Keratinocyte (primary cell): Measurements from ENCODE around the gene SLC10A6. TPM values are rescaled to one million over a fixed set of nuclear protein-coding genes. Genes with fewer than 3 reads are reported as not detected.

Source experiments
- DNase-seq: peaks from one replicate; pipeline ENCODE4 v3.0.0-alpha.2; 2011; ENCODE audit warnings: low read depth, missing footprints, low spot score
- FAIRE-seq: peaks from 2 replicates; lab custom pipeline; 2011; peaks lifted over from hg19 to GRCh38; lab: Jason Lieb, UNC
- H2AFZ ChIP-seq: 2 replicates; pipeline ENCODE4 v1.6.0; 2012; ENCODE audit warnings: low read length, control low read depth, inconsistent platforms; ENCODE audit not compliant: control insufficient read depth
- H3K27ac ChIP-seq: 2 replicates; pipeline ENCODE4 v1.5.1; 2011; ENCODE audit warnings: low read length; ENCODE audit not compliant: control insufficient read depth, insufficient read depth
- H3K27me3 ChIP-seq: 3 replicates; pipeline ENCODE4 v1.6.0; 2011; ENCODE audit warnings: low read length; ENCODE audit not compliant: control insufficient read depth, insufficient read depth; ENCODE audit errors: extremely low read depth
- H3K36me3 ChIP-seq, 2 experiments: 2 replicates in 1 of 2; 3 replicates in 1 of 2; pipeline ENCODE4 v1.5.1; 2011; ENCODE audit warnings: low read length in 2 of 2, mild to moderate bottlenecking in 1 of 2; ENCODE audit not compliant: control insufficient read depth in 2 of 2, insufficient read depth in 2 of 2; ENCODE audit errors: extremely low read depth in 1 of 2
- H3K4me1 ChIP-seq: 3 replicates; pipeline ENCODE4 v1.5.1; 2011; ENCODE audit warnings: low read length; ENCODE audit not compliant: control insufficient read depth, insufficient read depth; ENCODE audit errors: extremely low read depth
- H3K4me2 ChIP-seq: 3 replicates; pipeline ENCODE4 v1.6.0; 2011; ENCODE audit warnings: low read depth, low read length; ENCODE audit not compliant: control insufficient read depth, insufficient read depth; ENCODE audit errors: extremely low read depth
- H3K4me3 ChIP-seq, 3 experiments: fragments of 200-600 bp in 1 of 3; sonication (generic) in 1 of 3; 2 replicates in 2 of 3; 3 replicates in 1 of 3; pipeline ENCODE4 v1.5.1; 2011 to 2016; ENCODE audit warnings: low read length in 3 of 3, mild to moderate bottlenecking in 3 of 3, control low read depth in 2 of 3, inconsistent platforms in 1 of 3, low read depth in 1 of 3, mixed read lengths in 1 of 3, mixed run types in 1 of 3, moderate library complexity in 1 of 3; ENCODE audit not compliant: control insufficient read depth in 2 of 3, insufficient read depth in 2 of 3; ENCODE audit errors: extremely low read depth in 1 of 3
- H3K79me2 ChIP-seq: 2 replicates; pipeline ENCODE4 v1.6.0; 2012; ENCODE audit warnings: low read length; ENCODE audit not compliant: control insufficient read depth, insufficient read depth
- H3K9ac ChIP-seq: 3 replicates; pipeline ENCODE4 v1.6.0; 2011; ENCODE audit warnings: low read length; ENCODE audit not compliant: control insufficient read depth, insufficient read depth; ENCODE audit errors: extremely low read depth
- H3K9me1 ChIP-seq: 3 replicates; pipeline ENCODE4 v1.6.0; 2011; ENCODE audit warnings: low read length; ENCODE audit not compliant: control insufficient read depth, insufficient read depth; ENCODE audit errors: extremely low read depth
- H3K9me3 ChIP-seq: 2 replicates; pipeline ENCODE4 v1.5.1; 2012; ENCODE audit warnings: low read depth, low read length; ENCODE audit not compliant: control insufficient read depth
- H4K20me1 ChIP-seq: 3 replicates; pipeline ENCODE4 v1.6.0; 2011; ENCODE audit warnings: low read length; ENCODE audit not compliant: control insufficient read depth, insufficient read depth; ENCODE audit errors: extremely low read depth
- EZH2 ChIP-seq: IDR thresholded peaks from one replicate; pipeline ENCODE4 v1.6.1; 2012; ENCODE audit warnings: inconsistent platforms, mild to moderate bottlenecking, low read length, moderate library complexity
- dilution Hi-C: fragments of 300-500 bp; cut with MboI; formaldehyde crosslinking; loops from one replicate; pipeline ENCODE4 v1.7.0; 2020; ENCODE audit warnings: low sequenced_read_pairs; ENCODE audit not compliant: extremely low pct_ligation_motif_present
- polyA plus RNA-seq, 5 experiments: library from polyadenylated mRNA; depleted of rRNA in 3 of 5; stranded (reverse) in 3 of 5; stranded (forward) in 1 of 5; unstranded in 1 of 5; fragments of >200 nt; gene quantifications; 1 replicate in 1 of 5; 2 replicates in 3 of 5; 3 replicates in 1 of 5; pipeline versions ENCODE4 v1.2.1 to v1.2.3, GENCODE V29; 2011 to 2012; ENCODE audit warnings: missing spikeins in 2 of 5, low read depth in 1 of 5, low replicate concordance in 1 of 5
- TF ChIP-seq, protein P1 (sequence below), 3 experiments: IDR thresholded peaks in 1 of 3; conservative IDR thresholded peaks in 1 of 3; optimal IDR thresholded peaks in 1 of 3; 2 replicates in 2 of 3; 3 replicates in 1 of 3; pipeline versions ENCODE3 to v1.5.1; 2011; ENCODE audit warnings: low read length in 3 of 3, mild to moderate bottlenecking in 3 of 3, moderate library complexity in 2 of 3, control low read depth in 1 of 3, inconsistent platforms in 1 of 3; ENCODE audit not compliant: insufficient read depth in 2 of 3; ENCODE audit errors: extremely low read depth in 1 of 3

SLC10A6 gene
- polyA plus RNA-seq, 1 donor (not counting 4 experiments of a cell fraction or from before 2014, with no cell fraction given) = 27.7 TPM

DNA sequence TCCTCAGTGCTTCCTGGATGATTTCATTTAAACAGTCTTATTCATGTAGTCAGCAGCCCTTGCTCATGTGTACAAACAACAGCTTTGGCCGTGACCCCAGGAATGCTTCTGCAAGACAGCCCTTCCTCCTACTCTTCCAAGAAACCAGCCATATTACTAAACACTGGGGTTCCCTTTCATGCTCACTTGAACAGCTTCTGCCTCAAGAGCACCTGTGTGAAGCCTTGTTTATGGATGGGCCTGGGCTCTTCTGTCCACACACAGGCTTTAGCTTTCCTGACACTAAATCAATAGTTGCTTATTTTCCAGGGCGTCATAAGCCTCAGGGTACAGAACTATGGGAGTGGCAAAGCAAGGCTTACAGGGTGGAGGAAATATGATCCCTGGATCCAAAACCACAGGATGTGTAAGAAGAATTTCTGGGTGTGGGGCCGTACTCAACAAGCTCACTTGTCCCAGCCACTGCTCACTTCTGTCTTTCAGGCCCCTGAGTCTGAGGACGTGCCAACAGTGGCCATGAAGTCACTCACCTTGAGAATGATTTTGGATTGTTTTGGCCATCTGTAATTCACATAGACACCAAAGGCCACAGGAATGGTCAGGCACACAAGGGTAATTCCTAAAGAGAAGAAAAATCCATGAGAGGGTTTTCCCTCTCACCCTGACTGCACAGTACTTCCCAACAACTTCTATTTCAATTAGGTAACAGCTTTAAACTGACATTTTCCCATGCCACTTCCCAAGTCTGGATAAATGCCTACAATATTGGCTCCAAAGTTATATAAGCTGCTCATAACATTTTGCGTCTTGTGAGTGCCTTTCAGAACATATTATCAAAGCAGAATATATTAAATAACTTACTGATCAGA is 17.7 kb downstream of the SLC10A6 start:
- DNase-seq = peak; percentile 84
- FAIRE-seq = peak; percentile 99
- peak overlapping the region; percentile 76 for H3K4me2 ChIP-seq
- H3K9ac ChIP-seq = peak overlapping the region; percentile 71
- TF ChIP-seq, protein P1, sequence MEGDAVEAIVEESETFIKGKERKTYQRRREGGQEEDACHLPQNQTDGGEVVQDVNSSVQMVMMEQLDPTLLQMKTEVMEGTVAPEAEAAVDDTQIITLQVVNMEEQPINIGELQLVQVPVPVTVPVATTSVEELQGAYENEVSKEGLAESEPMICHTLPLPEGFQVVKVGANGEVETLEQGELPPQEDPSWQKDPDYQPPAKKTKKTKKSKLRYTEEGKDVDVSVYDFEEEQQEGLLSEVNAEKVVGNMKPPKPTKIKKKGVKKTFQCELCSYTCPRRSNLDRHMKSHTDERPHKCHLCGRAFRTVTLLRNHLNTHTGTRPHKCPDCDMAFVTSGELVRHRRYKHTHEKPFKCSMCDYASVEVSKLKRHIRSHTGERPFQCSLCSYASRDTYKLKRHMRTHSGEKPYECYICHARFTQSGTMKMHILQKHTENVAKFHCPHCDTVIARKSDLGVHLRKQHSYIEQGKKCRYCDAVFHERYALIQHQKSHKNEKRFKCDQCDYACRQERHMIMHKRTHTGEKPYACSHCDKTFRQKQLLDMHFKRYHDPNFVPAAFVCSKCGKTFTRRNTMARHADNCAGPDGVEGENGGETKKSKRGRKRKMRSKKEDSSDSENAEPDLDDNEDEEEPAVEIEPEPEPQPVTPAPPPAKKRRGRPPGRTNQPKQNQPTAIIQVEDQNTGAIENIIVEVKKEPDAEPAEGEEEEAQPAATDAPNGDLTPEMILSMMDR (optimal IDR thresholded peaks at IDR 0.05 in 1 of 3, IDR thresholded peaks at IDR 0.05 in 1 of 3, conservative IDR thresholded peaks at IDR 0.05 in 1 of 3; ENCODE audit: extremely low read depth in 1 of 3, insufficient read depth in 2 of 3, low read length in 3 of 3) = no peak
- no peak for TF ChIP-seq EZH2
- no peaks in the 10 kb centered on the region for H3K27me3 ChIP-seq
- H3K9me1 ChIP-seq = peaks cover 2% of the 10 kb centered on the region
- peak overlapping the region; percentile 35 for H2AFZ ChIP-seq
- dilution Hi-C loops = no loop called here
- peaks cover 47% of the 10 kb centered on the region for H3K79me2 ChIP-seq
- H3K4me3 ChIP-seq = peak overlapping the region in 1 of 3 experiments; percentile 16
- peak overlapping the region; percentile 95 for H3K27ac ChIP-seq
- no peaks in the 10 kb centered on the region for H4K20me1 ChIP-seq
- H3K36me3 ChIP-seq = peaks cover 26 to 35% of the 10 kb centered on the region in 2 experiments
- no peaks in the 10 kb centered on the region for H3K9me3 ChIP-seq
- H3K4me1 ChIP-seq = peaks cover 38% of the 10 kb centered on the region

DNA sequence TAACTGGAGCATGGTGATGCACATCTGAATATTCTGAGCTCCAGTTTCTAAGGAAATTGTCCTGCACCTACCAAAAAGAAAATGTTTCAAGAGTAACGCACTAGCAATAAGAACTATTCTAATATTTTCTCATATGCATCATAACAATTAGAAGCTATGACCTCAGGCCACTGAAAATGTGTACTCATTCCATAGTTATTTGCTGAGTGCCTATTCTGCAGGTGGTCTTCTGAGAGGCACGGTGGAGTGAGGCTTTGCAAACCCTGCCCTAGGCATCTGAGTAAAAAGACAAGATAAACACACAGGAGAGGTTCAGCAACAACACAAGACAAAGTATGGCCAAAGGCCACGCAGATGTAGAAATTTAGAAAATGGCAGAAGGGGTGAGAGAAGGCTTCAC is 23.7 kb downstream of the SLC10A6 start:
- Histone ChIP-seq H3K9ac (no peak overlapping the region), H3K4me3 (no peak overlapping the region), H3K9me3 (no peaks in the 10 kb centered on the region), H3K9me1 (peaks cover 1% of the 10 kb centered on the region), H3K4me2 (peak overlapping the region; percentile 10), H2AFZ (no peak overlapping the region), H3K27ac (no peak overlapping the region), H3K79me2 (peaks cover 23% of the 10 kb centered on the region), H3K27me3 (no peaks in the 10 kb centered on the region), H3K36me3 (peaks cover 32 to 50% of the 10 kb centered on the region in 2 experiments), H3K4me1 (peaks cover 13% of the 10 kb centered on the region), H4K20me1 (no peaks in the 10 kb centered on the region)
- no peak for FAIRE-seq
- dilution Hi-C loops = no loop called here
- no peak for DNase-seq
- TF ChIP-seq, protein P1 (optimal IDR thresholded peaks at IDR 0.05 in 1 of 3, IDR thresholded peaks at IDR 0.05 in 1 of 3, conservative IDR thresholded peaks at IDR 0.05 in 1 of 3; ENCODE audit: extremely low read depth in 1 of 3, insufficient read depth in 2 of 3, low read length in 3 of 3) = no peak
- no peak for TF ChIP-seq EZH2
